Upper lobe of left lung (tissue), 6 donors: ENCODE results near the gene KDM6B. TPM values are rescaled to one million over a fixed set of nuclear protein-coding genes. Genes with fewer than 3 reads are reported as not detected.
A peak's percentile ranks its signal among the peaks of the same experiment; 100 is the strongest.

Experiments
- ATAC-seq, 2 donors: fragments of 200-7000 bp; cut with Tn5 transposase; one replicate each; pipeline ENCODE4 v1.9.1; 2022; ENCODE audit warnings: mild to moderate bottlenecking in 2 of 2, moderate library complexity in 2 of 2; ENCODE audit not compliant: low FRiP score in 2 of 2
- DNase-seq, 2 donors: peaks; one replicate each; pipeline ENCODE4 v3.0.0-alpha.2; 2019 to 2020
- H3K27ac ChIP-seq, 4 donors: fragments of 200-600 bp; sonication (generic); one replicate each; pipeline ENCODE4 v1.5.1; 2016 to 2019
- H3K27me3 ChIP-seq, 4 donors: fragments of 200-600 bp; sonication (generic); one replicate each; pipeline ENCODE4 v1.5.1; 2017 to 2019
- H3K36me3 ChIP-seq, 4 donors: fragments of 200-600 bp; sonication (generic); one replicate each; pipeline ENCODE4 v1.5.1; 2016 to 2019
- H3K4me1 ChIP-seq, 4 donors: fragments of 200-600 bp; sonication (generic); one replicate each; pipeline ENCODE4 v1.5.1; 2018 to 2019
- H3K4me3 ChIP-seq, 4 donors: fragments of 200-600 bp; sonication (generic); one replicate each; pipeline ENCODE4 v1.5.1; 2017 to 2019; ENCODE audit warnings: mild to moderate bottlenecking in 2 of 4, moderate library complexity in 1 of 4
- H3K9me3 ChIP-seq, 4 donors: fragments of 200-600 bp; sonication (generic); one replicate each; pipeline ENCODE4 v1.5.1; 2018 to 2019
- CTCF ChIP-seq, 6 experiments: fragments of 450-650 bp in 4 of 6; fragments of 200-600 bp in 2 of 6; sonication (generic) in 2 of 6; IDR thresholded peaks; one replicate each; pipeline ENCODE4 v1.5.1; 2016 to 2019; ENCODE audit warnings: antibody characterized with exemption in 6 of 6
- EP300 ChIP-seq, 4 donors: sonication (generic); formaldehyde crosslinking; IDR thresholded peaks; one replicate each; pipeline ENCODE4 v1.5.1; 2017; ENCODE audit warnings: antibody characterized with exemption in 4 of 4, control low read depth in 2 of 4
- POLR2A ChIP-seq, 4 donors: fragments of 450-650 bp; IDR thresholded peaks; one replicate each; pipeline ENCODE4 v1.5.1; 2016 to 2017; ENCODE audit warnings: antibody characterized with exemption in 4 of 4, mild to moderate bottlenecking in 2 of 4
- POLR2AphosphoS5 ChIP-seq, 2 donors: sonication (generic); formaldehyde crosslinking; IDR thresholded peaks; one replicate each; pipeline ENCODE4 v1.5.1; 2017; ENCODE audit warnings: antibody characterized with exemption in 2 of 2
- WGBS, 2 donors: methylation state at CpG; one replicate each; pipeline ENCODE4 v1.1.5; 2017 to 2018; 5-methylcytosine and 5-hydroxymethylcytosine counted together
- total RNA-seq, 6 donors: library from RNA; depleted of rRNA in 4 of 6; stranded (reverse); fragments of >200 nt in 4 of 6; gene quantifications; one replicate each; pipeline versions ENCODE4 v1.1.0 to v1.2.1, GENCODE V29; 2016 to 2021
- donor health status: DM: no; HTN: no; CAD: no; lungs with moderate emphysema.
- donor health status: DM: no; HTN: yes; CAD: no; lungs with severe emphysema.

Gene KDM6B
- total RNA-seq, 6 donors from 2014 or later = 17.5 to 68.0 (median 42.2) TPM

GRCh38 chr17:7855660-7856010, 21.6 kb downstream of the KDM6B start:
- Histone ChIP-seq H3K36me3 (peaks cover 2 to 40% (median 33%) of the 10 kb centered on the region in 4 donors), H3K27ac (peak overlapping the region; percentile 90 to 97 (median 92)), H3K9me3 (no peaks in the 10 kb centered on the region), H3K27me3 (no peaks in the 10 kb centered on the region), H3K4me1 (peaks cover 39 to 56% (median 45%) of the 10 kb centered on the region in 4 donors), H3K4me3 (peak overlapping the region in 3 of 4 donors; percentile 56 to 76 (median 69))
- no peak for DNase-seq
- 19 to 40% methylated on average over 11 to 15 of the region's 15 CpGs for WGBS, 2 donors
- ATAC-seq = no peak
- TF ChIP-seq POLR2A (IDR thresholded peaks at IDR 0.05) = no peak
- TF ChIP-seq EP300 (IDR thresholded peaks at IDR 0.05) = no peak
- no peak for TF ChIP-seq CTCF (IDR thresholded peaks at IDR 0.05)
- TF ChIP-seq POLR2AphosphoS5 (IDR thresholded peaks at IDR 0.05) = no peak

- peaks cover 39 to 52% (median 42%) of the 10 kb centered on the region in 4 donors for H3K4me1 ChIP-seq
- TF ChIP-seq POLR2A (IDR thresholded peaks at IDR 0.05) (no peak), POLR2AphosphoS5 (IDR thresholded peaks at IDR 0.05) (peak; percentile 32 to 62), CTCF (IDR thresholded peaks at IDR 0.05) (no peak)
- DNase-seq (peak in 1 of 2 donors; percentile 75), ATAC-seq (no peak)
- H3K9me3 ChIP-seq = no peaks in the 10 kb centered on the region
- no peaks in the 10 kb centered on the region for H3K27me3 ChIP-seq
- 12 to 17% methylated on average over 17 to 22 of the region's 29 CpGs for WGBS, 2 donors
- peak overlapping the region; percentile 90 to 97 (median 92) for H3K27ac ChIP-seq
- H3K36me3 ChIP-seq = peaks cover 0 to 34% (median 27%) of the 10 kb centered on the region in 4 donors
- H3K4me3 ChIP-seq = peak overlapping the region; percentile 49 to 76 (median 62)
Measured at GRCh38 chr17:7856011-7856810, 22.2 kb downstream of the KDM6B start.

GRCh38 chr17:7856811-7857712, 23.0 kb downstream of the KDM6B start, which contains the start of gene NAA38:
TSS of gene NAA38 (minus strand) at chr17:7857559. CDS start at chr17:7857463, 96 bp downstream.
- peak; percentile 94 to 96 for ATAC-seq
- Histone ChIP-seq H3K4me3 (peak within 1 kb of the TSS; percentile 49 to 76 (median 62)), H3K27me3 (no peaks in the 10 kb centered on the region), H3K9me3 (no peaks in the 10 kb centered on the region), H3K27ac (peak within 1 kb of the TSS; percentile 90 to 97 (median 92)), H3K4me1 (peaks cover 32 to 43% (median 35%) of the 10 kb centered on the region in 4 donors), H3K36me3 (peaks cover 0 to 29% (median 22%) of the 10 kb centered on the region in 4 donors)
- 0 to 1% methylated on average over 18 to 64 of the region's 64 CpGs for WGBS, 2 donors
- TF ChIP-seq POLR2A (IDR thresholded peaks at IDR 0.05) = peak in 2 of 4 donors; percentile 11 to 71
- TF ChIP-seq CTCF (IDR thresholded peaks at IDR 0.05) = peak in 5 of 6 experiments; percentile 19 to 75 (median 42)
- TF ChIP-seq EP300 (IDR thresholded peaks at IDR 0.05) = peak in 1 of 4 donors; percentile 21
- peak; percentile 85 to 89 for TF ChIP-seq POLR2AphosphoS5 (IDR thresholded peaks at IDR 0.05)
- DNase-seq = peak; percentile 96 to 98

DNA sequence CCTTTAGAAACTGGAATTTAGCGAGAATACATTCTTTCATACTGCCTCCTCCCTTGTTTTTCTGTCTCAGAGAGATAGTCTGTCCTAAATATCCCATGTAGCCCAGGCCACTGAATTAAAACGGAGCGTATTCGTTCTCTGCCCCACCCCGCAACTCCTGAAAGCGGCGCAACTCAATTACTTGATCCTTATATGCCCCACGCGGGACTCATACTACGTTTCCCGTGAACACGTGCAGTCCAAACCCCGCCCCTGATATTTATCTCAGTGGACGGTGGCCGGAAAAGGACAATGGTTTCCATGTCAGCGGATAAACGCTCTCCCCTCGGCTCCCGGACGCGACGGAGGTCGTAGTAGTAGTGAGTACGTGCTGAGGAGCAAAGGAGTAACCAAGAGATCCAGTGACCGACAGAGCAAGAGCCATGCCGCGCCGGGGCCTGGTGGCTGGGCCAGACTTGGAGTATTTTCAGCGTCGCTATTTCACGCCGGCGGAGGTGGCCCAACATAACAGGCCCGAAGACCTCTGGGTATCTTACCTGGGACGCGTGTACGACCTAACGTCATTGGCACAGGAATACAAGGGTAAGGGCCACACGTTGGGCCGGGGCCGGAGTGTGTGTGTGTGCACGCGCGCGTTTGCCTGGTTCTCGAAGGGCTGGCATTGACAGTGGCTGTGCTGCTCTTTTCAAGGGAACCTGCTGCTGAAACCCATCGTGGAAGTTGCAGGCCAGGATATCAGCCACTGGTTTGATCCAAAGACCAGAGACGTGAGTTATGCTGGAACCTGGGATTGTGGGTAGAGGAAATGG, 23.9 kb downstream of the KDM6B start, which contains the start of gene CYB5D1:
Gene CYB5D1, plus strand, starts transcription at position 291 of the 809 bp plus-strand sequence. Its CDS starts 132 bp downstream, at position 423.
- Histone ChIP-seq H3K4me1 (peaks cover 33 to 42% (median 35%) of the 10 kb centered on the region in 4 donors), H3K27ac (peak within 1 kb of the TSS; percentile 90 to 97 (median 92)), H3K9me3 (no peaks in the 10 kb centered on the region), H3K4me3 (peak within 1 kb of the TSS; percentile 49 to 76 (median 62)), H3K36me3 (peaks cover 0 to 20% (median 14%) of the 10 kb centered on the region in 4 donors), H3K27me3 (no peaks in the 10 kb centered on the region)
- peak; percentile 87 to 89 for DNase-seq
- 7 to 14% methylated on average over 39 to 48 of the region's 48 CpGs for WGBS, 2 donors
- peak; percentile 81 to 86 for ATAC-seq
- TF ChIP-seq CTCF (IDR thresholded peaks at IDR 0.05) (no peak), POLR2A (IDR thresholded peaks at IDR 0.05) (peak in 2 of 4 donors; percentile 31 to 57), EP300 (IDR thresholded peaks at IDR 0.05) (no peak), POLR2AphosphoS5 (IDR thresholded peaks at IDR 0.05) (peak; percentile 79 to 83)
